NCI-H2107 (cell line): Measurements from ENCODE around the gene KCNA5.

ENCODE experiments used
- DNase-seq: peaks from one replicate; lab custom pipeline; 2025; lab: John Stamatoyannopoulos, UW

The KCNA5 gene

DNA sequence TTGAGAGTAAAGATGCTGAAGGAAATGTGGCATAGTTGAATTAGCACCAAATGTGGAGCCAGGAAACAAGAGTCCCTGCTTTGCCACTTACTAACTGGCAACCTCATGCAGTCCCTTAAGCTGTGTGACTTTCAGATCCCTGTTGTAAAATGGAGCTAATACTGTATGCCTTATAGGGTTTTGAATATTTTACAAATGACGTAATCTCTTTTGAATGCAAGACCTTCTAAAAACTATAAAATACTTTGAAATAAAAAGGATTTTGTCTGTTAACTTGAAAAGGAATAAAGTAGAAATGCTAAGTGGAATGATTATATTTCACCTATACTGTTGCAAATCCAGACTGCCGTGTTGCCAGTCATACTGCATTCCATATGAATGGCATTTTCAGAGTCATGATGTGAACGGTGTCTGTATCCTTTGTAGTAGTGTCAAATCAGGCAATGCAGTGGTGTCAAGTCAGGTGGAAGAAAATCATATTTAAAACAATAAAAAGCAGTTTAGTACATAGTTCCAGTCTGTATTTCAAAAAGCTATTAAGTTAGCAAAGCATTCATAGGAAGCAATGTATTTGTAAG is 21.3 kb downstream of the KCNA5 start:
- no peak for DNase-seq

DNA sequence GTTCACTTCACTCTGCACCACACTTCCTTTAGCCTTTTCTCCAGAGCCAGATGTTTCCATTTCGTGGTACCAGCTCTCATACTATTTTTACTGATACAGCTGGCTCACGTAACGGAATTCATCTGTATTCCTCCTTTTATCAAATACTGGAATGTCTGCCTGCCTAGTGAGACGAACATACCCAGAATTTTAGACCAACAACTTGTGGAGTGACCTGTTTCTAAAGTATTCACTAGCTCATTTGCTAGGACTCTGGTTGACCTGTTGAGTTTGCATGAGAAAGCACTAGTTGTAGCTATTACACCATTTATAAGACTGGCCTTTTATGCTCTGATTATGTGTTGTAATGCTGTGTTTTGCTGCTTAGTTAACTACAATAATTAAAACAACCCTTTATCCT is 22.6 kb downstream of the KCNA5 start:
- DNase-seq = no peak

DNA sequence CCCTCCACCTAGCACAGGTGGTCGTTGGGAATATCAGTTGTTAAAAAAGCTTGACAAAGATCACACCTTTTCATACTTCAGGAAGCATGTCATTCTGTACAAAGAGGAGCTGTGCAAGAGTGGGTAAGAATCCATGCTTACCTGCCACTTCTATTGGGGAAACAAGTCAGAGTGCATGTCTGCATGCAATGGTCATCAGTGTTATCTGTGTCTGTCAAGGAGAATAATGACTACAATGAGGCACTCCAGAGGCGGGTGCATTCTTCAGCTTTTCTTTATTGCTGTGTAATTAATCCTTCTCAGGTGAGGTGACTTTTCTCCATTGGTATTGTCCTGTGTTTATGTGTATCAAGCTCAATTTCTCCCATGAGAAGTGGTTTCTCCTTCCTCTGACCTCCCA is 24.4 kb downstream of the KCNA5 start:
- no peak for DNase-seq

DNA sequence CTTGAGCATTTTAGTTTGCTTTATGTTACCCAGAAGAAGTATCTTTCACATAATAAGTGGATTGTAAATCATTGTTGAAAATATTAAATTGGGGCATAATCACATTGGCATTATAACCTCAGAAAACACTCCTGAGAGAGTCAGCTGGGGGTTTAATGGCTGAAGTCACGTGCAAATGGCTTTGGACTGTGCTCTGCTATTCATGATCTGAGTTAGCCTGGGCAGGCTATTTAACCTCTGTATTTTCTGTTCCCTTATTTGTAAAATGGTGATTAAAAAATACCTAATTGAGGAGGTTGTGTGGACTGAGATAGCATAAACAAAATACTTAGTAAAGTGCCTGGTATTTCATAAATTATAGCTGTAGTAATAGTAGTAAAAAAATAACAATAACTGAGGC is 24.9 kb downstream of the KCNA5 start:
- DNase-seq = no peak

DNA sequence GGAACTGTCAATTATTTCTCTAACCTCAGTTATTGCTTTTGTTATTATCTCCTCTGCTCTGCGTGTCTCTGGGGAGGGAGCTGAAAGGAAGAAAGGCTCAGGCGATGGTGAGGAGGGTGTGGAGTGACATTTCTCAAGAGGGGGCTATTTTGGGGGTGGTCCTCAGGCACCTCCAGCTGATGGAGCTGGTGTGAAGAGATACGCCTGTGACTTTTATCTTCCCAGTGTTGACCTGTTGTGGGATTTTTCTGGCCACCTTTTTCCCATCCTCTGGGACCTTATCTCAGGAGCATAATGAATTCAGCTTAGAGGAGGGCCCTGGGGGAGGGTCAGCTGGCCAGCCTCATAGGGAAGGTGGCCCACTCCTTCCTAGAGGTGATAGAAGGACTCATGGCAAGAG is 26.4 kb downstream of the KCNA5 start:
- no peak for DNase-seq

DNA sequence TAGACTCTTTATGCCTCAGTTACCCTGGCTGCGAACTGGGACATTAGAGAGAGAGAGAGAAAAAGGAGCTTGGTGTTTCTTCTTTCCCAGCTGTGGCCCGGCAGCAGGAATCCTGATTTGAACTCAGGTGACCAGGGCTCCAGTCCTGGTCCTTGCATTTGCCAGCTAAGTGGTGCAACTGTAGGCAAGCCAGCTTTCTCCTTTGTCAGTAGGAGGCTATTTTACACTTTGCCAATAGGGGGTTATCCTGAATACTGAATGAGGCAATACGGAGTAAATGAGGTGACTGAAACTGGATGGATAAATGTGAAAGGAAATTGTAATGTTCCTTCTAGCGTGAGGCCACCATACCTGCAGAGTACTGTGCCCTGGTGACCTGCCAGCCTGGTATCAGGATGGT is 27.8 kb downstream of the KCNA5 start:
- no peak for DNase-seq

DNA sequence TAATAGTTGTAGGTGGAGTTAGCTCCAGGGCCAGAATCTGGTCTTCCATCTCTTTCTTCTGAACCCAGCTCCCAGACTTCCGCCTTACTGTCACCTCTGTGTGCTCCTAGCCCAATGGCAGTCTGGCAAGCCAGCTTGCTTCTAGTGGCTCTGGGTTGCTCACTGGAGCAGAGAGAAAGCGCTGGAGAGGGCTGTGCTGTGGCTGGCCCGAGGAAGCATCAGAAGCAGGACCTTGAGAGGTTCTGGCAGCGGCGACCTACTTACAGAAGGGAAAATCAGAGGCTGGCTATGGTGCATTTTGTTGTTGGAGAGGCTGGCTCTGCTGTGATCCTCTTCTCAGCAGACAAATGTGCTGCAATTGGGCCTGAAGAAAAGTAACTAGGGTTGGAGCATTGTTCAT is 28.6 kb downstream of the KCNA5 start:
- no peak for DNase-seq

DNA sequence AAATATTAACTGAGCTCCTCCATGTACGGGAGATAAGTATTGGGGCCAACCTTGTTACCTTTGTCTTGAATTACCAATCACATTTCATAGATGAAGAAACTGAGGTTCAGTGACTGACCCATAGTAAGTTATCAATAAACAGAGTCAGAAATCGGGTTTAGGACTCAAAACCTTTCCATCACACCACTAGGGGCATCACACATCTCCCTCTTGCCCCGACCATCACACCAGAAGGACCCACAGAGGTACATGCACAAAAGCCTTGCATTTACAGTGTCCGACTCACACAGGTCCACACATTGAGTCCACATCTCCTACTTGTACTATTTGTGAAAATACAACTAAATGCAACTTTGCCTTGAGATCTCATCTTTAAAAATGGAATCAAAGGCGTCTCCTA is 29.4 kb downstream of the KCNA5 start:
- no peak for DNase-seq

DNA sequence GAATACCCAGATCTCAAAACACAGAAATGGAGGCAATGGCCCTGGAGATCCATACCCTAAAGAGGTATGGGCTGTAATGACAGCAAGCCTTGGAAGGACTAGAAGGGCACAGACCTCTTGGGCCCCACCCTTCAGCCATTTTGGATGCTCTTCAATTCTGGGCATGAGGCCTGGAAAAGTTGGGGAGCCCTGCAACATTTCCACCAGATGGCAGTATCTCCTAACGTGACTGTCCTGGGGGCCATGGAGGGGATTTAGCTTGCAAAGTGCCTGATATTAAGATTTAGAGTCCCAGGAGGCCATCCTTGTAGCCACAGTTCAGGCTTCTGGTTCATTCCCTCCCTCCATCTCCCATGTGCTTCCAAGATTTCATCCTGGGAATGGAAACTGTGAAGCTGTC is 30.2 kb downstream of the KCNA5 start:
- DNase-seq = no peak

DNA sequence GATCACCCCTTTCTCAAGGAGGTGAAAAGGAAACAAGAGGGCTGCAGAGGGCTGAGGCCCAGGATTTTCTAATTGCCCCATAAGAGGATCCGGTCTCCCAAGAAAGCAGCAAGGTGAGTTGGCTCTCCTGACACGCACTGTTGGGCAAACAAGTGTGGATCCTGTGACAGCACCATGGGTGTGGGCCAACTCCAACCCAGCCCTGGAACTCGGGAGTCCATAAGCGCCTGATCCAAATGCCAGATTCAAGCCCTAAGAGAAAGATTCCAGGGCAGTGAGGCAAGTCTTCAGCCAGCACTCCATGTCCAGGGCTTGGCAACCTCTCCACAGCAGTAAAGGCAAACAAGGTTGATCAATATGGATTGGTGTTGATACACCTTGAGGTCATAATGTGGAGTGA is 33.1 kb downstream of the KCNA5 start:
- DNase-seq = peak; percentile 18

DNA sequence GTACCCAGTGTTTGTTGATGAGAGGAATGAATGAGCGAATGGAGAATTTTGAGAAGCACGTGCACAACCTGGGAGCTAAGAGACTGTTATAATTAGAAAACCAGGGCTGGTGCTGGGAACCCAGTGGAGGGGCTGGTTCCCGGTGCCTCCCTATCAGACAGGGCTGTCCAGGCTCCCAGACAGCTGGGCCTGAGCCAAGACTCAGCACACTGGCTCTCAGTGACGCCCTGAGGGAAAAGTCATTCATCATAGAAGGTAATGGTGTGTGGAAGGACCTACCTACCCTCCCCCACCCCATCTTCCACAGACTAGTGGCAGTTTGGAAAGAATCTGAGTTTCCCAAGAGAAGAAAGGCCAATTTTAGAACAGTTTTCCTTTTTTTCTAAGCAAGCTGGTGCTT is 34.7 kb downstream of the KCNA5 start:
- DNase-seq = no peak

DNA sequence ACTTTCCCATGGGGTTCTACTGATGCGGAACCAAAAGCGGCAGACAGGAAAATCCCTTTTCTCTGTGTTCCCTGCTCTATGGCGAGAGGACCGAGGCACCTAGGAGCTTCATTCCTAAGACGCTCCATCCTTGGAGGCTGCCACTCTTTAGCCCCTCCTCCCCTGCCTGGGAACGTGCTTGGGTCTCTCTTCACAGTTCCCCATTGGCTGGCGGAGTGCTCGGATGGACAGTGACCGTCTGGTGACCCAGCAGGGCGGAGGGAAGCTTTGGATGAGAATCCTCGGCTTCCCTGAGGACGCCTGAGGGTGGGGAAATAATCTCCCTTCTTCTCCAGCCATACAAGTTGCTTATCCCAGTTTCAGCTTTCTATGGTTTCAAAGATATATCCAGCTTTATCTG is 37.3 kb downstream of the KCNA5 start:
- DNase-seq = no peak

DNA sequence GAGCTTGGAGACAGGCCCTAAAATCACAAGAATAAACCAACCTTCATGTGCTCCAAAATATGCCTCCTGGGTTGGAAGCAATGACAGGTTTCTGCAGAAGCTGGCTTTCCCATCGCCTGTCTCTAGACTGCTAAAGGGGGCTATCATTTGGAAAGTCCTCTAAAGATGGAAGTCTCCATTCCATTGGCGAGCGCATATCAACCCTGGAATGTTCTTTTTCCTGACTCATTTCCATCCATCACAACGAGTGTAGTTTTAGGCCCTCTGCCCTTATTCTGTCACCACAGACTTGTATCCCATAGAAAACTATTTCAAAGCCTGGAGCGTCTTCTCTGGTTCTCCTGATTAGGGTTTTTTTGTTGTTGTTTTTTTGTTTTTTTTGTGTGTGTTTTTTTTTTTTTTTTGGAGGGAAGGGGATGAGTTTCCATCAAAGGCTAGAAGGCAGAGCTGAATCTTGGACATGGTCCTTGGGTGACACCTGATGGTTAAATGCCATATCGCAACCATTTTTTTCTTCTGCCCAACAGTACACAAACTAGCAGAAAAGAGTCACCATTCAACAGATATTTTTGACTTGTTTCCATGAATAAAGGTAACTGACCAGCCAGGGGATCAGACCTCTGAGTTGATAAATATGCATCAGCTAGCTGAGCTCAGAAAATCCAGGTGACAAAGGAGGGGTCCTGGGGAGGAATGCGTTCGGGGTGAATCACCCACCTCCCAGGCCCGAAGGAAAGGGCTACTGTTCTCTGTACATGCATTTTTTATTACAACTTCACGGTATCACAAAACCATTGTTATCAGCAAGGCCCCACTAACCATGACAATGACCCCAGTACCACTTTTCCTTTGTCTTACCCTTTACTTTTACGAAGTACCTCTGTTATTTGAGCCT is 40.5 kb downstream of the KCNA5 start:
- peak; percentile 36 for DNase-seq

DNA sequence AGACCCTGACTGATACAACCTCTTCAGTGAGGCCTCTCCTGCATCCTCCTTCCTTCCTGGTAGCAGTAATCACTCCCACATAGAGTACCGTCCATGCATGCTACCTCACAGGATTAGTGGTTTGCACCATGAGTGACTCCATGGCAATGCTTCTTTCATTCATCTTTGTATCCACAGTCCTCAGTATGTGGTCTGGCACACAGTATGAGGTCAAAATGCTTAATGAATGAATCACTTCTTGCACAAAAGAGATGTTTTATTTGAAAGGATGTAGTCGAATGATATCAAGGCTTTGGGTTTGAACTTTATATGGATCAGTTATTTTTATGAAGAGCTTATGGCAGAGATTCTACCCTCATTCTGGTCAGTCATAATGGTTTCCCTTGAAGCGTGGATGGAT is 42.2 kb downstream of the KCNA5 start:
- no peak for DNase-seq

DNA sequence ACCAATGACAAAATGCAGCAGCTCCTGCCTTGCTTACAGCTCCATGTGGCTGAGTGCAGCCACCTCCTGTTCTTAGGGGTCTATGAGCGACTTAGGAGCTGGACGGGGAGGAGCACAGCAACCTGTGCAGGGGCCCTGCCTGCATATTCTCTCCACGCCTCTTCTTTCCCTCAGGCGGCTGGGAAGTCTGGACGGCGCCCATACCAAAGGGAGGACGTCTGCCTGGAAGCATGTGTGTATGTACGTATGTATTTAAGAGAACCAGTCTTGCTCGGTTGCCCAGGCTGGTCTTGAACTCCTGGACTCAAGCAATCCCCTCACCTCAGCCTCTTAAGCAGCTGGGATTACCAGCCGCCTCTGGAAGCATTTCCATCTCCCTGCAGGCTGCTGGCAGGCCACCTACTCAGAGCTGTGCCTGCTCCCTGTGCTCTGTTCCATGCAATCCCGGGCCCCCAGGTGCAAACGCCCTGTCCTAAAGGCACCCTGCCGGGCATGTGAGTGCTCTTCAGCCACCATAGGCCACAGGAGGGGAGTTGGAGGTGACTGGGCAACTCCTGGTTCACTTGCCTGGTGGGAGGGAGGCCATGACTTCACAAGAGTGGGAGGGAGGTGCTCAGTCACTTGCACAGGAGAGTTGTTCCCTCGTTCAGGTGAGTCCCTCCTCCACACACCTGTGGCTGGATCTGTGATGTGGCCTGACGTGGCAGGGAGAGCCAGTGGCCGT is 44.3 kb downstream of the KCNA5 start:
- no peak for DNase-seq

DNA sequence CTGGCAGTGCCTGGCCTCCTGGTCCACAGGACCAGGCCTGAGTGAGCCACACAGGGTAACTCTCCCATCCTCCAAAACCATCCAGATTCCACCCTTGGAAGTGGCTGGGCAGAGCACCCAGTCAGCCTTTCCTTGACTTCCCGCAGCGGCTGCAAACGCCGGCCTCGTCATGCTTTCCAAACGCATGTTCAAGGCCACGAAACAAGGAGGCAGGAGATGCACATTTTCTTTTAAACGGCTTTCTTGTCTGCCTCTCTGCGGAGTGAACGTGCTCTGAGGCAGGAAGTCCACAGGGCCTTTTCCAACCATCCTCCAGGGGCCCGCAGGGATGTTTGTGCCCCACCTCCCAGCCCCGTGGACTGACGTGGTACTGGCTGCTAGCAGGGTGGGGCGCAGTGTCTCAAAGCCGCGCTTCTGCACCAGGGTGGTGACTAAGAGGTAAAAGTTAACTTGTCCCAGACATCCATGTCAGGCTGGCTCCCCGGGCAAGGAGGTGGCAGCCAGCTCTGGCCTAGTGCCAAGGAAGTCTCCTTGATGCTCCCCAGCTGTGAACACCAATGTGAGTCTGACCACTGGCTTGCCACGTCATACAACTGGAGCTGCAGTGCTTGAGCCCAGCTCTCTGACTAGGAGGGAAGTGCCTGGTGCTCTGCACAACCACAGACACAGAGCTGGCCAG is 45.0 kb downstream of the KCNA5 start:
- DNase-seq = no peak

DNA sequence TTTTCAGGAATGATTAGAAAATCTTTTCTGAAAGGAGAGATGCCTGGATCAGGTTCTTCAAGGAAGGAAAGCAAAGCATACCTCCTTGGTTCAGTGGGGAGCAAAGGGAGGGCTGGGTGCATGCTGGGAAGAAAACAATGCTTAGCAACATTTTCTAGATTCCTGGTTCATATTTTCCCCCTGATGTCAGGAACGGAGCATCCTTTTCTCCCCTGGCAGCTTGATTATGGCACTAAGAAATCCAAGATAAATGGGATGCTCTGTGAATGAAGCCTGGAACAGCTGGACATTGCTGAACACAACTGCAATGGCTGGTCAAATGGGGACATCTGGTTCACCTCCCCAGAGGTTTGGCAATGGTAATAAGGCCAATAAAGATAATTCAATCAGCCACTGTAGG is 50.9 kb downstream of the KCNA5 start:
- no peak for DNase-seq

DNA sequence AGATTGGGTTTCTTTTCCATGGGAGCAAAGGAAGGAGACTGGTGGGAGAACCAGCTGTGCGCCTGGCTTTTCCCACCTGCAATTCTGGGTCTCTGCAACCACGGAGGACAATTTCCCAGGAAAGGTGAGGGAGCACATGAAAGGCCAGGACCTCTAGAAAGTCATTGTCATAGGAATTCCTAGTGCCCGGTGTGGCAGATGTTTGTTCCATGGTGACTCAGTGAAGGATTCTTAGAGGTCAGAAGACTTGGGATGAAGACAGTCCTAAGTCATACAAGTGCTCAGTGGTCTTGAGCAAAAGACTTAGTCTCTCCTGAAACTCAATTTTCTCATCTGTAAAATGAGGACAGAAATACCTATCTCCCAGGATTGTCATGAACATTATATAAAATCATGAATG is 51.3 kb downstream of the KCNA5 start:
- DNase-seq = no peak
